Endodermal cell (in vitro differentiated cells): Measurements from ENCODE around the gene AZIN2. TPM values are rescaled to one million over a fixed set of nuclear protein-coding genes. Genes with fewer than 3 reads are reported as not detected.
"Not testable (repeated sequence)": the region's sequence is repeated elsewhere in the genome, so short reads cannot be mapped to it uniquely, and the experiment has no call there.

Source experiments
- DNase-seq: peaks from one replicate; pipeline ENCODE4 v3.0.0-alpha.2; 2017
- H3K27ac ChIP-seq: 2 replicates; pipeline ENCODE4 v1.5.1; 2013; ENCODE audit warnings: mild to moderate bottlenecking, low read depth, low read length, moderate library complexity
- H3K27me3 ChIP-seq: 2 replicates; pipeline ENCODE4 v1.6.1; 2013; ENCODE audit warnings: mild to moderate bottlenecking, low read length, moderate library complexity; ENCODE audit not compliant: insufficient read depth, control insufficient read depth, poor library complexity, severe bottlenecking
- H3K36me3 ChIP-seq: 2 replicates; pipeline ENCODE4 v1.7.0; 2013; ENCODE audit warnings: mild to moderate bottlenecking, low read length, moderate library complexity; ENCODE audit not compliant: control insufficient read depth, insufficient read depth
- H3K4me1 ChIP-seq: one replicate; pipeline ENCODE4 v1.7.0; 2013; ENCODE audit warnings: low read length; ENCODE audit not compliant: control insufficient read depth, insufficient read depth
- H3K4me3 ChIP-seq: 2 replicates; pipeline ENCODE4 v1.5.1; 2013; ENCODE audit warnings: mild to moderate bottlenecking, low read length, moderate library complexity
- H3K9ac ChIP-seq: 2 replicates; pipeline ENCODE4 v1.6.1; 2013; ENCODE audit warnings: mild to moderate bottlenecking, low read length, moderate library complexity; ENCODE audit not compliant: poor library complexity, severe bottlenecking; ENCODE audit errors: extremely low read depth
- H3K9me3 ChIP-seq: 2 replicates; pipeline ENCODE4 v1.6.1; 2013; ENCODE audit warnings: mild to moderate bottlenecking, low read length, moderate library complexity; ENCODE audit not compliant: control insufficient read depth
- H3K27ac Mint-ChIP-seq: 2 replicates; pipeline ENCODE4 v1.8.0; 2020; ENCODE audit warnings: mixed read lengths
- H3K27me3 Mint-ChIP-seq: 2 replicates; pipeline ENCODE4 v1.8.0; 2021; ENCODE audit warnings: mild to moderate bottlenecking, mixed read lengths; ENCODE audit not compliant: insufficient read depth
- H3K36me3 Mint-ChIP-seq: 2 replicates; pipeline ENCODE4 v1.8.0; 2020; ENCODE audit warnings: low read depth, mixed read lengths
- H3K4me1 Mint-ChIP-seq: 2 replicates; pipeline ENCODE4 v1.8.0; 2020; ENCODE audit warnings: mixed read lengths
- H3K4me3 Mint-ChIP-seq: 2 replicates; pipeline ENCODE4 v1.8.0; 2020; ENCODE audit warnings: mild to moderate bottlenecking, moderate library complexity, mixed read lengths
- H3K9me3 Mint-ChIP-seq: 2 replicates; pipeline ENCODE4 v1.8.0; 2020; ENCODE audit warnings: mild to moderate bottlenecking, mixed read lengths
- CTCF ChIP-seq: fragments of 200-600 bp; sonication (generic); conservative IDR thresholded peaks from 2 replicates; pipeline ENCODE4 v1.5.0; 2021; ENCODE audit warnings: antibody characterized with exemption, mild to moderate bottlenecking
- WGBS, 2 experiments: methylation state at CpG; one replicate each; pipeline versions ENCODE4 v1.1.5 to v1.1.7; 2013; ENCODE audit warnings: missing lambda C conversion rate in 2 of 2, mixed read lengths in 1 of 2; ENCODE audit not compliant: insufficient coverage in 1 of 2, insufficient read length in 1 of 2; 5-methylcytosine and 5-hydroxymethylcytosine counted together
- total RNA-seq, 2 donors: library from RNA; stranded (reverse); fragmentation: NEBNext Ultra II Directional in 1 of 2; extraction: Animal tissue kit (Norgen Biotek cat#: 25700) in 1 of 2; gene quantifications; 2 replicates in 1 of 2; 3 replicates in 1 of 2; pipeline ENCODE4 v1.2.1, GENCODE V29; 2021

Gene AZIN2
- total RNA-seq, 2 donors from 2014 or later: 1.7 to 3.0 TPM

- Mint-ChIP-seq H3K4me3 (no peak overlapping the region), H3K36me3 (no peaks in the 10 kb centered on the region), H3K27me3 (peaks cover 8% of the 10 kb centered on the region), H3K27ac (no peak overlapping the region), H3K4me1 (no peaks in the 10 kb centered on the region), H3K9me3 (no peaks in the 10 kb centered on the region)
- no peak for TF ChIP-seq CTCF
- no peak for DNase-seq
- H3K27me3 ChIP-seq: no peaks in the 10 kb centered on the region
- no peaks in the 10 kb centered on the region for H3K36me3 ChIP-seq
- no peak overlapping the region for H3K9ac ChIP-seq
- H3K9me3 ChIP-seq: no peaks in the 10 kb centered on the region
- H3K4me1 ChIP-seq: no peaks in the 10 kb centered on the region
- no peak overlapping the region for H3K4me3 ChIP-seq
- H3K27ac ChIP-seq: no peak overlapping the region
Observed at GRCh38 chr1:33098371-33098770, 17.4 kb downstream of the AZIN2 start.

GRCh38 chr1:33099290-33100118 is 18.6 kb downstream of the AZIN2 start:
- H3K4me1 Mint-ChIP-seq: no peaks in the 10 kb centered on the region
- peak; percentile 88 for DNase-seq
- Histone ChIP-seq H3K9me3 (no peaks in the 10 kb centered on the region), H3K36me3 (no peaks in the 10 kb centered on the region), H3K4me3 (no peak overlapping the region), H3K9ac (no peak overlapping the region), H3K27me3 (no peaks in the 10 kb centered on the region), H3K4me1 (no peaks in the 10 kb centered on the region), H3K27ac (no peak overlapping the region)
- H3K36me3 Mint-ChIP-seq: no peaks in the 10 kb centered on the region
- no peaks in the 10 kb centered on the region for H3K9me3 Mint-ChIP-seq
- 84% methylated on average over 5 to 12 of the region's 13 CpGs for WGBS, 2 experiments
- peaks cover 8% of the 10 kb centered on the region for H3K27me3 Mint-ChIP-seq
- H3K4me3 Mint-ChIP-seq: no peak overlapping the region
- TF ChIP-seq CTCF: peak; percentile 28
- H3K27ac Mint-ChIP-seq: no peak overlapping the region

- not testable (repeated sequence) for H3K27me3 Mint-ChIP-seq, H3K27me3 ChIP-seq, H3K27ac Mint-ChIP-seq, H3K36me3 ChIP-seq, H3K9ac ChIP-seq, H3K27ac ChIP-seq, H3K4me3 ChIP-seq, H3K9me3 Mint-ChIP-seq, H3K4me1 Mint-ChIP-seq, H3K4me3 Mint-ChIP-seq, DNase-seq, H3K4me1 ChIP-seq, H3K36me3 Mint-ChIP-seq, H3K9me3 ChIP-seq
- WGBS, 2 experiments: 93 to 100% methylated on average over 1 to 4 of the region's 4 CpGs
Observed at GRCh38 chr1:33100119-33100415, 19.1 kb downstream of the AZIN2 start.

- Histone ChIP-seq H3K9ac (no peak overlapping the region), H3K36me3 (no peaks in the 10 kb centered on the region), H3K9me3 (peaks cover 13% of the 10 kb centered on the region), H3K27me3 (no peaks in the 10 kb centered on the region), H3K27ac (no peak overlapping the region), H3K4me1 (no peaks in the 10 kb centered on the region), H3K4me3 (no peak overlapping the region)
- no peak for TF ChIP-seq CTCF
- Mint-ChIP-seq H3K36me3 (no peaks in the 10 kb centered on the region), H3K27ac (no peak overlapping the region), H3K9me3 (peaks cover 11% of the 10 kb centered on the region), H3K27me3 (peaks cover 35% of the 10 kb centered on the region), H3K4me3 (no peak overlapping the region), H3K4me1 (no peaks in the 10 kb centered on the region)
- no peak for DNase-seq
Observed at GRCh38 chr1:33110477-33110876, 29.5 kb downstream of the AZIN2 start.
